SK-MEL-5 (cell line): ENCODE data around the gene ERGIC3. TPM values are rescaled to one million over a fixed set of nuclear protein-coding genes. Genes with fewer than 3 reads are reported as not detected.

Source experiments
- DNase-seq: peaks from one replicate; pipeline ENCODE4 v3.0.0-alpha.2; 2016; ENCODE audit warnings: low read depth, low spot score
- in situ Hi-C: cut with HindIII; loops from 2 replicates; pipeline ENCODE4 v1.10.0; 2016; ENCODE audit warnings: low sequenced_read_pairs, high pct_unique_total_duplicates, low pct_unique_long_range_greater_than_20kb
- polyA plus RNA-seq, 2 experiments: library from polyadenylated mRNA; depleted of rRNA; stranded (reverse); fragments of >200 nt; gene quantifications; 2 replicates each; pipeline ENCODE4 v1.2.3, GENCODE V29; 2015
- total RNA-seq: library from RNA; depleted of rRNA; stranded (reverse); fragments of >200 nt; shearing (Covaris generic); gene quantifications from 2 replicates; pipeline ENCODE4 v1.2.3, GENCODE V29; 2014; rRNA removed

Gene ERGIC3
- 373 and 383 TPM in 2 replicates for total RNA-seq
- 455 and 490 TPM in 2 replicates for polyA plus RNA-seq (2015; cell fraction: cytosol; rRNA removed)
- 535 and 718 TPM in 2 replicates for polyA plus RNA-seq (2015; cell fraction: nucleus; rRNA removed)

DNA sequence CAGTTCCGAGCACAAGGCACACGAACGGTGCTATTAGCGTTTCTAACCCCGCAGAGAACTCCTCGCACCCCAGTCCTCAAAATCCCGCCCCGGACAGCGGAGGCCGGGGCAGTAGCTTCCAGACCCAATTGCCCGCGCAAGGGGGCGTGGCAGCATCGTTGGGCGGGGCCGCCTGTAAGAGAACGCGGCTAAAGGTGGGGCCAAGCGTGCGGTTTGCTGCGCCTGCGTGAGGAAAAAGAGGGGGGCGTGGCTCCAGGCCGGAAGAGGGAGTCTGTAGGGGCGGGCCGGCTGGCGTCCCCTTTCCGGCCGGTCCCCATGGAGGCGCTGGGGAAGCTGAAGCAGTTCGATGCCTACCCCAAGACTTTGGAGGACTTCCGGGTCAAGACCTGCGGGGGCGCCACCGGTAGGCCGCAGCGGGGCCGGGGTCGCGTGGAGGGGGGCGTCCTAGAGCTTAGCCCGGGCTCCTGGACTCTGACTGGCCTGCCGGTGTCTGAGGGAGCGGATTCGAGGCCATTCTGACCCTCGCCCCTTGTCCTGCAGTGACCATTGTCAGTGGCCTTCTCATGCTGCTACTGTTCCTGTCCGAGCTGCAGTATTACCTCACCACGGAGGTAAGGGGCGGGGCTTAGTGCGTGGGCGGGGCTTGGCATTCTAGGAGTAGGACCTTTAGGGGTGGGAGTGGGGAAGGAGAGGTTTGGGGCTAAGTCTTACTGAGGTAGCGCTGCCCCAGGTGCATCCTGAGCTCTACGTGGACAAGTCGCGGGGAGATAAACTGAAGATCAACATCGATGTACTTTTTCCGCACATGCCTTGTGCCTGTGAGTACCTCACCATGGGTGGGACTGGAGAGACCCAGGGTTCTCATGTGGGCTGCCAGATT lies at the start of gene ERGIC3:
ERGIC3 (plus strand) TSS at position 296 of the 880 bp plus-strand sequence; CDS start at position 316, 20 bp downstream.
- peak; percentile 97 for DNase-seq
- in situ Hi-C loops: no loop called here

DNA sequence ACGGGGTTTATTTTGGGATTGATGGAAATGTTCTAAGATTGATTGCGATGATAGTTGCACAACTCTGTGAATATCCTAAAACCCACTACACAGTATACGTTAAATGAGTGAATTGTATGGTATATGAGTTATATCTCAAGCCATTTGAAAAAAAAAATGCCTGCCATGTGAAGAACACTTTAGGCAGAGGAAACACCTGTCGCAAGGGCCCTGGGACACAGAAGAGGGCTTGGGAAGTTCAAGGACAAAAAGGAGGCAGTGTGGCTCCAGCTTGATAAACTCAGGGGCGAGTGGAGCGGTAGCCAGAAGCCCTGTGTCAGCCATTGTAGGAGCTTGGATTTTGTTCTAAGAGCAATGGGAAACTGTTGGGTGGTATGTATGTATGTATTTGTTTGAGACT lies 49.5 kb upstream of the ERGIC3 start:
- no peak for DNase-seq
- in situ Hi-C loops: no loop called here

DNA sequence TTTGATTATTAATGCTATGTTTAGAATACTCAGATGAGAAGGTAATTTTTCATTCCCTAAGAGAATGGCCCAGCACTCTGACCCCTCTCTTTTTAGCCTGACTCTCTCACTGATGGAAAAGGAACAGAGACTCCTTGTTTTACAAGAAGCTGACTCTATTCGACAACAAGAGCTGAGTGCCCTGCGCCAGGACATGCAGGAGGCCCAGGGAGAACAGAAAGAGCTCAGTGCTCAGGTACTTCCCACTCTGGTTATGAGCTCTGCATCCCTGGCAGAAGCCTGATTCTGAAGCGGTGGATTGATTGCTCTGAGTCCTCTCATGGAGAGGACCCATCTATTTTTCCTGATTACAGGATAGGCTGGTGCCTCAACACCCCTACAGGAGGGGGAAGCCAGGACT lies 45.4 kb upstream of the ERGIC3 start:
- no peak for DNase-seq
- in situ Hi-C loops: no loop called here

DNA sequence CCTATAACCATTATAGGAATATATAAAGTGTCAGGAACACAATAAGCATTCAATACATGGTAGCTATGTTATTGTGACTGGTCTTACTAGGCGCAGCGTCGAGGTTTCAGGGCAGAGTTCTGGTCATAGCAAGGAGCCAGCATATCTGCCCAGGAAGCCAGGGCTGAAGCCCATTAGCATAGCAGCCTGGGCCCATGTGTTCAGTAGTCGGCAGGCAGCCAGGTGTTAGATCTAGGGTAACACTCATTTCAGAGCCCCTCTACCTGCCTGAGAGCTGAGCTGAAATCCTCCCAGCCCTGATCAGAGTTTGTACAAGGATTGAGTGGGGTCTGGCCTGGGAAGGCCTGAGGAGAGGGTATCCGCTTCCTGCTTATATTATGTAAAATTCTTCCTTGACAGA lies 44.6 kb upstream of the ERGIC3 start:
- in situ Hi-C loops: no loop called here
- no peak for DNase-seq

DNA sequence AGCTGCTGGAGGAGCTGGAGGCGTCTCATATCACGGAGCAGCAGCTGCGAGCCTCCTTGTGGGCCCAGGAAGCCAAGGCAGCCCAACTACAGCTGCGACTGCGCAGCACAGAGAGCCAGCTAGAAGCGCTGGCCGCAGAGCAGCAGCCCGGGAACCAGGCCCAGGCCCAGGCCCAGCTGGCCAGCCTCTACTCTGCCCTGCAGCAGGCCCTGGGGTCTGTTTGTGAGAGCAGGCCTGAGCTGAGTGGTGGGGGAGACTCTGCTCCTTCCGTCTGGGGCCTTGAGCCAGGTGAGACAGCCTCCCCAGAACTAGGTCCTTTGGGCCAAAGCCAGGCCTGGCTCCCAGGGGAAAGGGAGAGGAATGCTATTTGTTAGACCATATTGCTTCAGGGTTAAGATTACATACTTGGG lies 44.1 kb upstream of the ERGIC3 start:
- no peak for DNase-seq
- in situ Hi-C loops: no loop called here

DNA sequence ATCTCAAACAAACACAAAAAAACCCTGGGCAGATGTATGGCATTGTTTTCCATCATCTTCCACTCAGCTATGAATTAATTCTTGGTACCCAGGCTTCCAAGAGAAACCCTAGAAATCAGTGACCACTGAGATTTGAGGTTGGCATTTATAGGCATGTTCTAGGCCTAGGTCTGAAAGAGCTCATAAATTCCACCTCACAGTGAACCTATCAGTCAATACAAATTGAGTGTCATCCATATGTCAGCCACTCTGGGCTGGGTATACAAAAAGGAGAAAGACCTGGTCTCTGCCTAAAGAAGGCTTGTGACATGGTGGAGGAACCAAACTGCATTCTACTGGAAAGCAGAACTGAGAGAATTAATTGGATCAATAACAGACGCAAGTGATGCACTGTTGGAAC lies 42.6 kb upstream of the ERGIC3 start:
- DNase-seq: no peak
- in situ Hi-C loops: no loop called here

DNA sequence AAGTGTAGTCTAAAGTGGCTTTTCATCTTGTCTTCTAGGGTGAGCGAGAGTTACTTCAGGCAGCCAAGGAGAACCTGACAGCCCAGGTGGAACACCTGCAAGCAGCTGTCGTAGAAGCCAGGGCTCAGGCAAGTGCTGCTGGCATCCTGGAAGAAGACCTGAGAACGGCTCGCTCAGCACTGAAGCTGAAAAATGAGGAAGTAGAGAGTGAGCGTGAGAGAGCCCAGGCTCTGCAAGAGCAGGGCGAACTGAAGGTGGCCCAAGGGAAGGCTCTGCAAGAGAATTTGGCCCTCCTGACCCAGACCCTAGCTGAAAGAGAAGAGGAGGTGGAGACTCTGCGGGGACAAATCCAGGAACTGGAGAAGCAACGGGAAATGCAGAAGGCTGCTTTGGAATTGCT lies 39.5 kb upstream of the ERGIC3 start:
- in situ Hi-C loops: no loop called here
- DNase-seq: no peak

DNA sequence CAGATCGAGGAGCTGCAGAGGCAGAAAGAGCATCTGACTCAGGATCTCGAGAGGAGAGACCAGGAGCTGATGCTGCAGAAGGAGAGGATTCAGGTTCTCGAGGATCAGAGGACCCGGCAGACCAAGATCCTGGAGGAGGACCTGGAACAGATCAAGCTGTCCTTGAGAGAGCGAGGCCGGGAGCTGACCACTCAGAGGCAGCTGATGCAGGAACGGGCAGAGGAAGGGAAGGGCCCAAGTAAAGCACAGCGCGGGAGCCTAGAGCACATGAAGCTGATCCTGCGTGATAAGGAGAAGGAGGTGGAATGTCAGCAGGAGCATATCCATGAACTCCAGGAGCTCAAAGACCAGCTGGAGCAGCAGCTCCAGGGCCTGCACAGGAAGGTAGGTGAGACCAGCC lies 38.6 kb upstream of the ERGIC3 start:
- in situ Hi-C loops: no loop called here
- DNase-seq: no peak

DNA sequence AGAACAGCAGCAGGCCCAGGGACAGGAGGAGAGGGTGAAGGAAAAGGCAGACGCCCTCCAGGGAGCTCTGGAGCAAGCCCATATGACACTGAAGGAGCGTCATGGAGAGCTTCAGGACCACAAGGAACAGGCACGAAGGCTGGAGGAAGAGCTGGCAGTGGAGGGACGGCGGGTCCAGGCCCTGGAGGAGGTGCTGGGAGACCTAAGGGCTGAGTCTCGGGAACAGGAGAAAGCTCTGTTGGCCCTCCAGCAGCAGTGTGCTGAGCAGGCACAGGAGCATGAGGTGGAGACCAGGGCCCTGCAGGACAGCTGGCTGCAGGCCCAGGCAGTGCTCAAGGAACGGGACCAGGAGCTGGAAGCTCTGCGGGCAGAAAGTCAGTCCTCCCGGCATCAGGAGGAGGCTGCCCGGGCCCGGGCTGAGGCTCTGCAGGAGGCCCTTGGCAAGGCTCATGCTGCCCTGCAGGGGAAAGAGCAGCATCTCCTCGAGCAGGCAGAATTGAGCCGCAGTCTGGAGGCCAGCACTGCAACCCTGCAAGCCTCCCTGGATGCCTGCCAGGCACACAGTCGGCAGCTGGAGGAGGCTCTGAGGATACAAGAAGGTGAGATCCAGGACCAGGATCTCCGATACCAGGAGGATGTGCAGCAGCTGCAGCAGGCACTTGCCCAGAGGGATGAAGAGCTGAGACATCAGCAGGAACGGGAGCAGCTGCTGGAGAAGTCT lies 37.9 kb upstream of the ERGIC3 start:
- DNase-seq: no peak
- in situ Hi-C loops: no loop called here

DNA sequence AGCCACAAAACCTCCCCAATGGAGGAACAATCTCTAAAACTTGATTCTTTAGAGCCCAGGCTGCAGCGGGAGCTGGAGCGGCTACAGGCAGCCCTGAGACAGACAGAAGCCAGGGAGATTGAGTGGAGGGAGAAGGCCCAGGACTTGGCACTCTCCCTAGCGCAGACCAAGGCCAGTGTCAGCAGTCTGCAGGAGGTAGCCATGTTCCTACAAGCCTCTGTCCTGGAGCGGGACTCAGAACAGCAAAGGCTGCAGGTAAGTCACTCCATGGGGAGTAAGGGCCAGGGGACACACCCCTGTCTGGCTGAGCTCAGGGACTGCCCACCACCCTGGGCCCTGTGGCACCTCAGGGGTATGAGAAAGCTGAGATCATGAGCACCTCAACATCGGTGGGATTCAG lies 37.1 kb upstream of the ERGIC3 start:
- in situ Hi-C loops: no loop called here
- no peak for DNase-seq

DNA sequence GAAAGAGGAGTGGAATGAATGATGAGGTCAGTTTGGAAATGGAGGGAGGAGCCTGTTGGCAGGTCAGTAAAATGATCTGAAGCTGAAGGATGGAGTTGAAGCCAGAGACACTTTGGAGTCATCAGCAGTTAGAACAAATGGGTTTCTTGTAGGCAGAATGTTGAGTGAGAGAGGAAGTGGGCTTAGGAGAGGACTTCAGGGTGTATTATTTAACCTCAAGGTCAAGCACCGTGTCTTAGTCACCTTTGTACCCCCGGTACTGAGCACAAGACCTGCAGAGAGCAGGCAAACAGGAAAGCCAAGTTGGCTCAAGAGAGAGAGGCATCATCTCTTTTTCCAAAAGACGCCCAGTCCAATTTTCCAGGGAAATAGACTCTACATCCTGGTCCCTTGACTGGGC lies 35.7 kb upstream of the ERGIC3 start:
- no peak for DNase-seq
- in situ Hi-C loops: no loop called here

DNA sequence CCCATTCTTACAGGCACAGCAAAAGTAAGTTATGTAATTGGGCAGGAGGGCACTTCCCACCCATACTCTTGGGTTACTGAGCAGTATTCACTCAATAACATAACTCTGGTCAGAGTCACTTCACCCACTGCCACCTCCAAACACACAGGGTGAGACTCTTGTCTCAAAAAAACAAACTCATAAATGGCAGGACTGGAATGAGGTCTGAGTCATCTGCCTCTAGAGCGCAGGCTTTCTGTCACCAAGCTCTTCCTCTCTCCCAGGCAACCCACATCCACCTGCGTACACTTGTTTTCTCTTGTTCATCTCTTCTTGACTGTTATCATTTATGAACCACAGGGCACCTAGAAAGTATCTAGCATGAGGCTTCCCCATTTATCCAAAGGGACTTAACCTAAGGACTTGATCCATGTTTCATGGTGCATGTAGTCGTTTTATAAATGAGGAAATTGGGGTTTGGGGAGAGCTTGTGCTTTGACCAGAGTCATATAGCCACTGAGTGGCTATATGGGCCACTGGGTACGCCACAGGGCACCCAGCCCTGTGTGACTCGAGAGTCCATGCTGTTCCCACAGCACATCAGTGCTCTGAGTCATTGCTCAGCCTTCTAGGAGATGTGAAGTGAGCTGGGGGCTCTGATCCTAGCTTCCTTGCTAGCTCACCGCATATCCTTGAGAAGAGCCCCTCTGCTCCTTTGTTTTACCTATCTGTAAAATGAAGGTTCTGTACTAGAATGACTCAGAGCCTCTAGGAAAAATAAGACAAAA lies 34.8 kb upstream of the ERGIC3 start:
- in situ Hi-C loops: no loop called here
- no peak for DNase-seq

DNA sequence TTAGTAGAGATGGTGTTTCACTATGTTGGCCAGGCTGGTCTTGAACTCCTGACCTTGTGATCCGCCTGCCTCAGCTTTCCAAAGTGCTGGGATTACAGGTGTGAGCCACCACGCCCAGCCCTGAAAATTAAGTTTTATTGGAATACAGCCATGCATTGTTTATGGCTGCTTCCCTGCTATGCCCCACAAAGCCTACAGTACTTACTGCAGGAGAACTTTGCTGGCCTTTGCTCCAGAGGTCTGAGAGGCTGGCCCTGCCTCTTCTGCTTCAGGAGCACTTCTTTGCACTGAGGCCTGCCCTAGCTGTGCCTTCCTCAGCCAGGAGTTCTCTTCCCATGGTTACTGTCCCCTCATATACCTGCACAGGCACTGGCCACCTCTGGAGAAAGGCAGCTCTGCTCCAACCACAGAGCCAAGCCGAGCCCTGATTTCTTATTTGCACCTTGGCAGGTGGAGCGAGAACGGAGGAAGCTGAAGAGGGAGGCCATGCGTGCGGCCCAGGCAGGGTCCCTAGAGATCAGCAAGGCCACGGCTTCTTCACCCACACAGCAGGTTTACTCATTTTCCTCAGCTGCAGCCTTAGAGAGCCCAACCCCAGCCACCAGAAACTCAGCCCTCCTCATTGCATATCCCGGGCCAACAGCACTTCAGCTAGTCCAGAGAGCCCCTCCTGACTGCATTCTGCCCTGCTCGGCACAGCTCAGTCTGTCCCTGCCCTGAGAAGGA lies 33.2 kb upstream of the ERGIC3 start:
- in situ Hi-C loops: no loop called here

DNA sequence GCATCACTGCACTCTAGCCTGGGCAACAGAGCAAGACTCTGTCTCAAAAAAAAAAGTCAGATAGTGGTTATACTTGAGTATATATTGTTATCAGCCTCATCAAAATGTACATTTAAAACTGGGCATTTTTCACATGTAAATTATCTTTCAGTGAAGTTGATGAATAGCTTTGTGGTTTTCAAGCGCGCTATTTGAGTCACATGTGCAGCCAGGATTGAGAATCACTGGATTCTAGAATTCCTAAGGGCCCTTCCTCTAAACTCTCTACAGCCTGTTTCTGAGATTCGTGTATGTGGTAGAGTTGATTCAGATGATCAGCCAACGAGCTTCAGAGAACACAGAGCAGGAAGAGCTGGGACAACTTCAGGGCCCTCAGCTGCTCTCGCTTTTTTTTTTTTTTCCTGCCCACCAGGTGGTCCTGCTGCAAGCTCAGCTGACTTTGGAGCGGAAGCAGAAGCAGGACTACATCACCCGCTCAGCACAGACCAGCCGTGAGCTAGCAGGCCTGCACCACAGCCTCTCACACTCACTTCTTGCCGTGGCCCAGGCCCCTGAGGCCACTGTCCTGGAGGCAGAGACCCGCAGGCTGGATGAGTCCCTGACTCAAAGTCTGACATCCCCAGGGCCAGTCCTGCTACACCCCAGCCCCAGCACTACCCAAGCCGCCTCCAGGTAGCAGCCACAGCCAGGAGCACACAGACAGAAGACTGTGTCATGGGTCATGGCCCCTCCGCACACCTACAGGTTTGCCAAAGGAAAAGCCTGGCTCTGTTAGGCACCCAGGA lies 30.7 kb upstream of the ERGIC3 start:
- in situ Hi-C loops: no loop called here

More for the DNA sequence above, 33.2 kb upstream of the ERGIC3 start:
- no peak for DNase-seq

DNA sequence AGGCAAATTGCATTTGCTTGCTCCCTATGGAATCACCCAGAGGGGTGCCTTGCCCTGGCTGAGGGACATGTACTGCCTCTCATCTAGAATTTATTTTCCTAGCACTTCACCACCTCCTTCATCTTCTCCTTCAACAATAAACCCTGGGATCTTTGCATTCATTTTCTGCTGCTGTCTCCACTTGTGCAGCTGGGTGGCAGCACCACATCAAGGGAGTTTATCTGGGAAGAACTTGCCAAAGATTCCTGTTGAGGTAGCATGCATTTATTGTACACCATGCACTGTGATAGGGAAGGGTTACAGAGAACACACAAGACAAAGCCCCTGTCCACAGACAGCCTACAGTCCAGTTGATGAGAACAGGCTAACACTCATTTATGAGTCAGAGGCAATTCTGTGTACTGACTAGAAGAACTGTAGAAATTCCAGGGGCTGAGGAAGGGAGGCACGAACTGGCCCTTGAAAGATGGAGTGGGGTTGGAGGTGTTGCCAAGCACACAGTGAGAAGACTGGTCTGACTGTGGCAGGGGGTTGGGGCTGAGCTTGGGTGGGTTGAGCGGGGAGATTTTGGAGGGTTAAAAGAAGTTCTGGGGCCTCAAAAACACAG lies 30.0 kb upstream of the ERGIC3 start:
- in situ Hi-C loops: no loop called here

More for the DNA sequence above, 30.7 kb upstream of the ERGIC3 start:
- peak; percentile 10 for DNase-seq

DNA sequence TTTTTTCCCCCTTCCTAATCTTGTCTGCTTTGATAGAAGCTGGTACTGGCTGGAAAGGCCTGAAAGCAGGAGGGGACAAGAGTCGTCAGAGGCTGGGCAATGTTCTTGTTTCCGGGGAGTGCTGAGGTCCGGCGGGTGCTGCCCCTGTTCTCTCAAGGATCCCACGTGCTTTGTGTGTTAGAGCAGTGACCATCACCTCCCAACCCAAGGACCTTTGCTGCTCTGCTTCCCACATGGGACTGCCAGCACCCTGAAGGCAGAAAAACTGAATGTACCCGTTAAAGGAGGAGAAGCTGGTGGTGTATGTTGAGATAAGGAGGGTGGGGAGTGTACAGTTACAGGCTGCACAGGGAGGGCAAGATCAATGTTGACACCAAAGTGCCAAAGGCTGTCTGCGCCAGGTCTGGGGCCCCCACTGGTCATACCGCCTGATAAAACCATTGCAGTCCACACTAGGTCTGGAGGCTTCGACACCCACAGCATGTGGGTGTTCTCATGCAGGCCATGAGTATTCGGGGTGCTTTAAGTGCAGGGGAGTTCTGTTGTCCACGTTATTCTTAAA lies 27.4 kb upstream of the ERGIC3 start:
- no peak for DNase-seq
- in situ Hi-C loops: no loop called here

More for the DNA sequence above, 30.0 kb upstream of the ERGIC3 start:
- peak; percentile 74 for DNase-seq
